NCI-H128 (cell line): ENCODE measurements around the gene NOXA1.
"Not testable (repeated sequence)": the region's sequence is repeated elsewhere in the genome, so short reads cannot be mapped to it uniquely, and the experiment has no call there.

Experiments
- DNase-seq: peaks from one replicate; lab custom pipeline; 2025; ENCODE audit not compliant: unreplicated experiment; lab: John Stamatoyannopoulos, UW

NOXA1 gene

GRCh38 chr9:137437691-137438590 lies 14.7 kb downstream of the NOXA1 start:
- no peak for DNase-seq

- DNase-seq, result no peak
Observed at GRCh38 chr9:137438591-137439157, 15.5 kb downstream of the NOXA1 start.

GRCh38 chr9:137439158-137439714 lies 16.0 kb downstream of the NOXA1 start:
- DNase-seq, result no peak

GRCh38 chr9:137441289-137441934 lies 18.2 kb downstream of the NOXA1 start, which contains the start of gene ENTPD8:
TSS of gene ENTPD8 (minus strand) at chr9:137441357. CDS start at chr9:137438285, 3,072 bp downstream.
- DNase-seq, result peak; percentile 24

GRCh38 chr9:137441935-137442321 lies 18.7 kb downstream of the NOXA1 start:
- DNase-seq, result no peak

- no peak for DNase-seq
Observed at GRCh38 chr9:137444106-137444790, 21.1 kb downstream of the NOXA1 start.

GRCh38 chr9:137445275-137445807 lies 22.1 kb downstream of the NOXA1 start:
- DNase-seq, result peak; percentile 74

- DNase-seq, result no peak
Observed at GRCh38 chr9:137445930-137446431, 22.8 kb downstream of the NOXA1 start.

GRCh38 chr9:137446851-137447471 lies 23.8 kb downstream of the NOXA1 start:
- DNase-seq, result no peak

- DNase-seq, result no peak
Observed at GRCh38 chr9:137447722-137448601, 24.8 kb downstream of the NOXA1 start.

- DNase-seq, result no peak
Observed at GRCh38 chr9:137448602-137448962, 25.4 kb downstream of the NOXA1 start.

GRCh38 chr9:137449081-137449844 lies 26.1 kb downstream of the NOXA1 start:
- no peak for DNase-seq

GRCh38 chr9:137449931-137450538 lies 26.8 kb downstream of the NOXA1 start:
- DNase-seq, result no peak

GRCh38 chr9:137450539-137451222 lies 27.5 kb downstream of the NOXA1 start:
- DNase-seq, result not testable (repeated sequence)

GRCh38 chr9:137451264-137452005 lies 28.2 kb downstream of the NOXA1 start:
- DNase-seq, result not testable (repeated sequence)

- DNase-seq, result no peak
Observed at GRCh38 chr9:137452006-137452760, 29.0 kb downstream of the NOXA1 start.
